Keratinocyte (primary cell): Measurements from ENCODE around the gene SHANK1. TPM values are rescaled to one million over a fixed set of nuclear protein-coding genes. Genes with fewer than 3 reads are reported as not detected.
A peak's percentile ranks its signal among the peaks of the same experiment; 100 is the strongest.
"Not testable (repeated sequence)": the region's sequence is repeated elsewhere in the genome, so short reads cannot be mapped to it uniquely, and the experiment has no call there.

Experiments used
- DNase-seq: peaks from one replicate; pipeline ENCODE4 v3.0.0-alpha.2; 2011; ENCODE audit warnings: low read depth, missing footprints, low spot score
- FAIRE-seq: peaks from 2 replicates; lab custom pipeline; 2011; peaks lifted over from hg19 to GRCh38; lab: Jason Lieb, UNC
- H2AFZ ChIP-seq: 2 replicates; pipeline ENCODE4 v1.6.0; 2012; ENCODE audit warnings: low read length, control low read depth, inconsistent platforms; ENCODE audit not compliant: control insufficient read depth
- H3K27ac ChIP-seq: 2 replicates; pipeline ENCODE4 v1.5.1; 2011; ENCODE audit warnings: low read length; ENCODE audit not compliant: control insufficient read depth, insufficient read depth
- H3K27me3 ChIP-seq: 3 replicates; pipeline ENCODE4 v1.6.0; 2011; ENCODE audit warnings: low read length; ENCODE audit not compliant: control insufficient read depth, insufficient read depth; ENCODE audit errors: extremely low read depth
- H3K36me3 ChIP-seq, 2 experiments: 2 replicates in 1 of 2; 3 replicates in 1 of 2; pipeline ENCODE4 v1.5.1; 2011; ENCODE audit warnings: low read length in 2 of 2, mild to moderate bottlenecking in 1 of 2; ENCODE audit not compliant: control insufficient read depth in 2 of 2, insufficient read depth in 2 of 2; ENCODE audit errors: extremely low read depth in 1 of 2
- H3K4me1 ChIP-seq: 3 replicates; pipeline ENCODE4 v1.5.1; 2011; ENCODE audit warnings: low read length; ENCODE audit not compliant: control insufficient read depth, insufficient read depth; ENCODE audit errors: extremely low read depth
- H3K4me2 ChIP-seq: 3 replicates; pipeline ENCODE4 v1.6.0; 2011; ENCODE audit warnings: low read depth, low read length; ENCODE audit not compliant: control insufficient read depth, insufficient read depth; ENCODE audit errors: extremely low read depth
- H3K4me3 ChIP-seq, 3 experiments: fragments of 200-600 bp in 1 of 3; sonication (generic) in 1 of 3; 2 replicates in 2 of 3; 3 replicates in 1 of 3; pipeline ENCODE4 v1.5.1; 2011 to 2016; ENCODE audit warnings: low read length in 3 of 3, mild to moderate bottlenecking in 3 of 3, control low read depth in 2 of 3, inconsistent platforms in 1 of 3, low read depth in 1 of 3, mixed read lengths in 1 of 3, mixed run types in 1 of 3, moderate library complexity in 1 of 3; ENCODE audit not compliant: control insufficient read depth in 2 of 3, insufficient read depth in 2 of 3; ENCODE audit errors: extremely low read depth in 1 of 3
- H3K79me2 ChIP-seq: 2 replicates; pipeline ENCODE4 v1.6.0; 2012; ENCODE audit warnings: low read length; ENCODE audit not compliant: control insufficient read depth, insufficient read depth
- H3K9ac ChIP-seq: 3 replicates; pipeline ENCODE4 v1.6.0; 2011; ENCODE audit warnings: low read length; ENCODE audit not compliant: control insufficient read depth, insufficient read depth; ENCODE audit errors: extremely low read depth
- H3K9me1 ChIP-seq: 3 replicates; pipeline ENCODE4 v1.6.0; 2011; ENCODE audit warnings: low read length; ENCODE audit not compliant: control insufficient read depth, insufficient read depth; ENCODE audit errors: extremely low read depth
- H3K9me3 ChIP-seq: 2 replicates; pipeline ENCODE4 v1.5.1; 2012; ENCODE audit warnings: low read depth, low read length; ENCODE audit not compliant: control insufficient read depth
- H4K20me1 ChIP-seq: 3 replicates; pipeline ENCODE4 v1.6.0; 2011; ENCODE audit warnings: low read length; ENCODE audit not compliant: control insufficient read depth, insufficient read depth; ENCODE audit errors: extremely low read depth
- EZH2 ChIP-seq: IDR thresholded peaks from one replicate; pipeline ENCODE4 v1.6.1; 2012; ENCODE audit warnings: inconsistent platforms, mild to moderate bottlenecking, low read length, moderate library complexity
- dilution Hi-C: fragments of 300-500 bp; cut with MboI; formaldehyde crosslinking; loops from one replicate; pipeline ENCODE4 v1.7.0; 2020; ENCODE audit warnings: low sequenced_read_pairs; ENCODE audit not compliant: extremely low pct_ligation_motif_present
- polyA plus RNA-seq, 5 experiments: library from polyadenylated mRNA; depleted of rRNA in 3 of 5; stranded (reverse) in 3 of 5; stranded (forward) in 1 of 5; unstranded in 1 of 5; fragments of >200 nt; gene quantifications; 1 replicate in 1 of 5; 2 replicates in 3 of 5; 3 replicates in 1 of 5; pipeline versions ENCODE4 v1.2.1 to v1.2.3, GENCODE V29; 2011 to 2012; ENCODE audit warnings: missing spikeins in 2 of 5, low read depth in 1 of 5, low replicate concordance in 1 of 5
- TF ChIP-seq, protein P1 (sequence below), 3 experiments: IDR thresholded peaks in 1 of 3; conservative IDR thresholded peaks in 1 of 3; optimal IDR thresholded peaks in 1 of 3; 2 replicates in 2 of 3; 3 replicates in 1 of 3; pipeline versions ENCODE3 to v1.5.1; 2011; ENCODE audit warnings: low read length in 3 of 3, mild to moderate bottlenecking in 3 of 3, moderate library complexity in 2 of 3, control low read depth in 1 of 3, inconsistent platforms in 1 of 3; ENCODE audit not compliant: insufficient read depth in 2 of 3; ENCODE audit errors: extremely low read depth in 1 of 3

SHANK1 gene
- polyA plus RNA-seq, 1 donor (not counting 4 experiments of a cell fraction or from before 2014, with no cell fraction given), result 0.51 TPM

DNA sequence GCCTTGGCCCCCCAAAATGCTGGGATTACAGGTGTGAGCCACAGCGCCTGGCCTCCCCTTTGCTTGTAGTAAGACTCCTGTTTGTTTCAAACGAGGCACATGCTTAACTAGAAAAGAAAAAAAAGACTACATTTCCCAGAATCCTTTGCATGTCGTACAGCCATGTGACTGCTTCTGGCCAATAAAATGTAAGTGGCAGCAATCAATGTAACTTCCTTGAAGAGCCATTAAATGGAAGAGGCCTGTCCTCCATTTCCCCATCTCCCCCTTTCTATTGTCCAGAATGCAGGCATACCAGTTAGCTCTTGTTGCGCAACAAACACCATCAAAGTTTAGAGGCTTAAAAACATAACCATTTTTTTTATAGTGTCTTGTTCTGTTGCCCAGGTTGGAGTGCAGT lies 40.3 kb upstream of the SHANK1 start:
- H3K27me3 ChIP-seq, result no peaks in the 10 kb centered on the region
- DNase-seq (no peak), FAIRE-seq (no peak)
- no peak overlapping the region for H2AFZ ChIP-seq
- H3K36me3 ChIP-seq, result no peaks in the 10 kb centered on the region
- TF ChIP-seq EZH2, result no peak
- TF ChIP-seq, protein P1, sequence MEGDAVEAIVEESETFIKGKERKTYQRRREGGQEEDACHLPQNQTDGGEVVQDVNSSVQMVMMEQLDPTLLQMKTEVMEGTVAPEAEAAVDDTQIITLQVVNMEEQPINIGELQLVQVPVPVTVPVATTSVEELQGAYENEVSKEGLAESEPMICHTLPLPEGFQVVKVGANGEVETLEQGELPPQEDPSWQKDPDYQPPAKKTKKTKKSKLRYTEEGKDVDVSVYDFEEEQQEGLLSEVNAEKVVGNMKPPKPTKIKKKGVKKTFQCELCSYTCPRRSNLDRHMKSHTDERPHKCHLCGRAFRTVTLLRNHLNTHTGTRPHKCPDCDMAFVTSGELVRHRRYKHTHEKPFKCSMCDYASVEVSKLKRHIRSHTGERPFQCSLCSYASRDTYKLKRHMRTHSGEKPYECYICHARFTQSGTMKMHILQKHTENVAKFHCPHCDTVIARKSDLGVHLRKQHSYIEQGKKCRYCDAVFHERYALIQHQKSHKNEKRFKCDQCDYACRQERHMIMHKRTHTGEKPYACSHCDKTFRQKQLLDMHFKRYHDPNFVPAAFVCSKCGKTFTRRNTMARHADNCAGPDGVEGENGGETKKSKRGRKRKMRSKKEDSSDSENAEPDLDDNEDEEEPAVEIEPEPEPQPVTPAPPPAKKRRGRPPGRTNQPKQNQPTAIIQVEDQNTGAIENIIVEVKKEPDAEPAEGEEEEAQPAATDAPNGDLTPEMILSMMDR (optimal IDR thresholded peaks at IDR 0.05 in 1 of 3, IDR thresholded peaks at IDR 0.05 in 1 of 3, conservative IDR thresholded peaks at IDR 0.05 in 1 of 3; ENCODE audit: extremely low read depth in 1 of 3, insufficient read depth in 2 of 3, low read length in 3 of 3), result no peak
- H3K4me3 ChIP-seq, result no peak overlapping the region
- H3K79me2 ChIP-seq, result no peaks in the 10 kb centered on the region
- H3K9ac ChIP-seq, result no peak overlapping the region
- dilution Hi-C loops, result no loop called here
- H4K20me1 ChIP-seq, result no peaks in the 10 kb centered on the region
- no peak overlapping the region for H3K27ac ChIP-seq
- H3K9me1 ChIP-seq, result no peaks in the 10 kb centered on the region
- H3K4me1 ChIP-seq, result no peaks in the 10 kb centered on the region
- H3K4me2 ChIP-seq, result no peak overlapping the region
- H3K9me3 ChIP-seq, result no peaks in the 10 kb centered on the region

DNA sequence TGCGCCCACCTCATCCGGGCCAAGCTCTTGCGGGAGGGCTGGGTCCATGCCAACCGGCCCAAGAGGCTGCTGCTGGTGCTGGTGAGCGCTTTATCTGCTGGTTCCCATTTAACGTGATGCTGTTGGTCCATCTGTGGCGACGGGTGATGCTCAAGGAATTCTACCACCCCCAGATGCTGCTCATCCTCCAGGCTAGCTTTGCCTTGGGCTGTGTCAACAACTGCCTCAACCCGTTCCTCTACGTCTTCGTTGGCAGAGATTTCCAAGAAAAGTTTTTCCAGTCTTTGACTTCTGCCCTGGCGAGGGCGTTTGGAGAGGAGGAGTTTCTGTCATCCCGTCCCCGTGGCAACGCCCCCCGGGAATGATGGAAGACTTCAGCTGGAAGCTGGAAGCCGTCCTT lies 39.5 kb upstream of the SHANK1 start:
- H3K36me3 ChIP-seq, H3K9ac ChIP-seq, H3K79me2 ChIP-seq, H3K9me1 ChIP-seq, H4K20me1 ChIP-seq, DNase-seq, H2AFZ ChIP-seq, H3K4me1 ChIP-seq, H3K4me3 ChIP-seq, H3K4me2 ChIP-seq, H3K27me3 ChIP-seq, H3K27ac ChIP-seq, FAIRE-seq, H3K9me3 ChIP-seq, dilution Hi-C loops: not testable (repeated sequence)

DNA sequence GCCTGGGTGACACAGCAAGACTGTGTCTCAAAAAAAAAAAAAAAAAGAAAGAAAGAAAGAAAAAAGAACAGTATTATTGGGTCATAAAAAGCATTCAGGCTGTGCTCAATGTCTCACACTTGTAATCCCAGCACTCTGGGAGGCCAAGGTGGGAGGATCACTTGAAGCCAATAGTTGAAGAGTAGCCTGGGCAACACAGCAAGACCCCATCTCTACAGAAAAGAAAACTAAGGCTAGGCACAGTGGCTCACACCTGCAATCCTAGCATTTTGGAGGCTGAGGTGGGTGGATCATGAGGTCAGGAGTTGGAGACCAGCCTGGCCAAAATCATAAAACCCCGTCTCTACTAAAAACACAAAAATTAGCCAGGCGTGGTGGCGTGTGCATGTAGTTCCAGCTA lies 38.0 kb upstream of the SHANK1 start:
- H3K27ac ChIP-seq, H3K4me1 ChIP-seq, H3K9me1 ChIP-seq, H4K20me1 ChIP-seq, dilution Hi-C loops, H3K36me3 ChIP-seq, H3K79me2 ChIP-seq, H3K4me3 ChIP-seq, FAIRE-seq, H3K9ac ChIP-seq, H3K9me3 ChIP-seq, H2AFZ ChIP-seq, H3K4me2 ChIP-seq, H3K27me3 ChIP-seq, DNase-seq: not testable (repeated sequence)

DNA sequence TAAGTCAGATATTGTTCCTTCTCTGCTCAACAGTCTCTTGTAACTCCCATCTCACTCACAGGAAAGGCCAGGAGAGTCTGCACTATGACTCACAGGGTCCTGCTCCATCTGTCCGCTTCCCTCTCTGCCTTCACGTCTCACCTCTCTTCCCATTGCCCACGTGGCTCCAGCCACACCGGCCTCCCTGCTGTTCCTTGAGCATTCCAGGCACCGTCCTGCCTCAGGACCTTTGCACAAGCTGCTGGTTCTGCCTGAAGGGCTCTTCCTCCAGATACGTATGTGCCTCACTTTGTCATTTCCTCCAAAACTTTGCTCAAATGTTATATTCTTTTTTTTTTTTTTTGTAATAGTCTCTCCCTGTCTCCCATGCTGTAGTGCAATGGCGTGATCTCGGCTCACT lies 36.6 kb upstream of the SHANK1 start:
- H3K9me3 ChIP-seq, H3K4me1 ChIP-seq, H3K4me3 ChIP-seq, H2AFZ ChIP-seq, H3K79me2 ChIP-seq, DNase-seq, H3K27me3 ChIP-seq, H3K4me2 ChIP-seq, H4K20me1 ChIP-seq, H3K36me3 ChIP-seq, H3K9ac ChIP-seq, dilution Hi-C loops, H3K27ac ChIP-seq, H3K9me1 ChIP-seq: not testable (repeated sequence)
- FAIRE-seq, result peak; percentile 58
